Measurements from ENCODE around the gene ECI2.

GRCh38 chr6:4135665-4136353, 434 bp upstream of the ECI2 start:
- TF ChIP-seq CTCF (IDR thresholded peaks at IDR 0.05; ENCODE audit: low read length), result no peak
- no peak for TF ChIP-seq EZH2 (IDR thresholded peaks at IDR 0.05; ENCODE audit: borderline replicate concordance, low read length)

Measured in OCI-LY1 (cell line).